NB4 (cell line): Measurements from ENCODE around the gene PCDHB13.

Experiments
- CTCF ChIP-seq: IDR thresholded peaks from one replicate; pipeline ENCODE4 v1.5.1; 2012; ENCODE audit warnings: low read depth, low read length
- MAX ChIP-seq: IDR thresholded peaks from 2 replicates; pipeline ENCODE4 v1.6.1; 2011; ENCODE audit warnings: low read depth, low read length
- POLR2A ChIP-seq: IDR thresholded peaks from 2 replicates; pipeline ENCODE4 v1.6.1; 2011; ENCODE audit warnings: mild to moderate bottlenecking; ENCODE audit not compliant: insufficient read length; ENCODE audit errors: extremely low read depth

- TF ChIP-seq CTCF: peak; percentile 36
- no peak for TF ChIP-seq MAX
- TF ChIP-seq POLR2A: no peak
Measured at GRCh38 chr5:141245250-141245717, 31.6 kb downstream of the PCDHB13 start, which contains the start of gene PCDHB15.
